HFF-Myc (cell line): Measurements from ENCODE around the gene BCL2L14.

ENCODE experiments used
- DNase-seq: peaks from one replicate; pipeline ENCODE4 v3.0.0-alpha.2; 2011; ENCODE audit warnings: low read depth; ENCODE audit errors: extremely low read depth
- H3K4me3 ChIP-seq: replicated peaks from 2 replicates; pipeline ENCODE4 v1.5.1; 2011; ENCODE audit warnings: low read depth, mild to moderate bottlenecking, control low read depth, low read length
- CTCF ChIP-seq: IDR thresholded peaks from 2 replicates; pipeline ENCODE4 v1.5.1; 2012; ENCODE audit warnings: mild to moderate bottlenecking, low read depth, low read length, control low read depth; ENCODE audit errors: missing control alignments

The BCL2L14 gene

DNA sequence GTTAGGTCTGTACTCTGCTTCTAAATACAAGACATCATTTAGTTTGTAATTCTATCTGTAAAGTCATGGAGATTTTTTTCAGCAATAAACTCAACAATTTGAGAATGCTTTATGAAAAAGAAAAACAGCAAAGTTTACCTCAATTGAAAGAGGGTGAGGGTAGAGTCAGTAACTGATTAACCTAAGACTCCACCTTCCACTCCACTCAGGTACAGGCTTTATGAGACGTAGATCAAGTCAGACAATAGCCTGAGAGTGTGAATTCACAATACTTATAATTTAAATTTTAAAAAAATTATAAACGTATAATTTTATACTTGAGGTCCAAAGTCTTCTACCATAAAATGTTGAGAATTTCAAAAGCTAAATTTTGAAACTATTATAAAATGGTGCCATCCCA is 45.9 kb downstream of the BCL2L14 start:
- no peak for DNase-seq
- no peak overlapping the region for H3K4me3 ChIP-seq
- no peak for TF ChIP-seq CTCF

- DNase-seq, result no peak
- no peak for TF ChIP-seq CTCF
- H3K4me3 ChIP-seq, result no peak overlapping the region
Observed at GRCh38 chr12:12121061-12121460, 50.3 kb downstream of the BCL2L14 start.

DNA sequence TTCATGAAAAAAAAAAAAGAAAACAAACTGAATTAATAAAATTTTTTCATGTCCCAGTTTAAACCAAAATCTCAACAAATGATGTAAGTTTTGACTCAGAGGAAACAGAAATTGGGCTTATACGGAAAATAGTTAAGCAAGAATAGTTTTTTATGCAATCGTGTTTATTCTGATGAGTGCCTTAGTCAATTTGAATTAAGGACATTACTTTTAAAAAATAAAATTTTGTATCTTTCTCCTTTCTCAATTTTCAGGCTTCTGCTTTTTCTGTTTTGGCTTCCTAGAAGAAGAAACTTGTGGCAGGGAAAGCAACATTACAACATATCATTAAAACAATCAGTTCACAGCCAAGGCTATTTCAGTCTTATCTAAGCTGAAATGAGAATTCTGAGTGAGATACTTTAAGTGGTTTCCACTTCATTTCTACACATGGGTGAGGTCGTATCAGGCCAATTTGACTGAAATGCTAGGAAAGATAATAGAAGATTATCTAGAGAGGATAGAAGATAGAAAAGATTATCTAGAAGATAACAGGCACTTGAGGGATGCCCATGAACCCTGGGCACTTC is 52.4 kb downstream of the BCL2L14 start:
- TF ChIP-seq CTCF, result no peak
- no peak overlapping the region for H3K4me3 ChIP-seq
- DNase-seq, result no peak

DNA sequence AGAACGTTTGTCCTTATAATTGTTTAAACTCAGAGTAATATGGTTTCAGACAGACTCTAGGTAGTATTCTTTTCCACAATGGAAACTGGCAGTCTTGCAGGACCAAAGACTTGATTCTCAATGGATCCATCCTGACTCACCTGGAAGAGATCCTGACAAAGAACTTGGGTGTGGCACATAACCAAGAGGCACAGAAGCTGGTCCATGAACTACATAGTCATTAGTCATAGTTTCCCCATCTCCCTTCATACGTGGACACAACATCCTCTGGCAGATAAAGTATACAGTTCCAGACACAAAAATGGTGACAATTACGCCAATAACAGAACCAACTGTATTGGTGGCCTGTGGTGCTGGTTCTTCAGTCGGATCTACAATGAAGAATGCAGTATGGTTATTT is 55.8 kb downstream of the BCL2L14 start:
- TF ChIP-seq CTCF, result no peak
- no peak for DNase-seq
- H3K4me3 ChIP-seq, result no peak overlapping the region

DNA sequence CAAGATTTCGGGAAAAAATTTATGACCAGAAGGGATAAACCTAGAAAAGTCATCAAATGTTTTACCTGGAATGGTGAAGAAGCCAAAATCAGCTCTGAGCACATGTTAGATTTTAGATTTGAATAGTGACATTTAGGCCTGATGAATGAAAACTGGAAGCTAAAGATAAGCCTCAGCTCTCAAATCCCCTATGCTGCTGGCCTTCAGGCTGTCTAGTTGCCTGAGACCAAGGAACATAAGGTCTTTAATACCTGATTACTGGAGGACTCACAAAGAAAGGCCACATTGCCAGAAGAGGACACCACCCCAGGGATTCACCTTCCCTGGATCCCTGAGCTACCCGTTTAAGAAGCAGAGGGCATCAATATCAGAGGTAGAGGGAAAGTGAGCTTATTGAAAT is 56.6 kb downstream of the BCL2L14 start:
- no peak for DNase-seq
- no peak for TF ChIP-seq CTCF
- H3K4me3 ChIP-seq, result no peak overlapping the region

DNA sequence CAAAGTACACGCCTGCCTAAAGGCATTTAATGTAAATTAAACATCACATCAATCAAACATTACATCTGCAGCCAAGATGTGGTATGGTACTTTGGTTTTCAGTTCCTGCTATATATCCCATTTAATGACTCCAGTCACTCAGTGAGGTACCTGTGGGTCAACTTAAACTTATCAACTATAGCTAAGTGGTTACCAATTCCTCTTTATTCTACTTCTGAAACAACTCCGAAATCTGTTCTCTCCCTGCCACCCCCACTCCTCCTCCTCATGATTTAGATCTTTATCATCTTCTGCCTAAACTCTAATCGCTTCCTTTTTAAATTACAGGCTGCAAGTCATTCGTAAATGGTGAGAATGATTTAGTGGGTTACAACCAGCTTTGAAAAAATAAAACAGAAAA is 57.9 kb downstream of the BCL2L14 start:
- TF ChIP-seq CTCF, result no peak
- no peak overlapping the region for H3K4me3 ChIP-seq
- DNase-seq, result no peak

- DNase-seq, result no peak
- H3K4me3 ChIP-seq, result no peak overlapping the region
- no peak for TF ChIP-seq CTCF
Observed at GRCh38 chr12:12133259-12133658, 62.5 kb downstream of the BCL2L14 start.
